CD4-positive, alpha-beta T cell treated with Interleukin-4 for 1 hour (primary cell): ENCODE data around the gene LMCD1.

Experiments
- DNase-seq, 2 donors: peaks; one replicate each; pipeline ENCODE4 v3.0.0-alpha.2; 2020 to 2022

LMCD1 gene

DNA sequence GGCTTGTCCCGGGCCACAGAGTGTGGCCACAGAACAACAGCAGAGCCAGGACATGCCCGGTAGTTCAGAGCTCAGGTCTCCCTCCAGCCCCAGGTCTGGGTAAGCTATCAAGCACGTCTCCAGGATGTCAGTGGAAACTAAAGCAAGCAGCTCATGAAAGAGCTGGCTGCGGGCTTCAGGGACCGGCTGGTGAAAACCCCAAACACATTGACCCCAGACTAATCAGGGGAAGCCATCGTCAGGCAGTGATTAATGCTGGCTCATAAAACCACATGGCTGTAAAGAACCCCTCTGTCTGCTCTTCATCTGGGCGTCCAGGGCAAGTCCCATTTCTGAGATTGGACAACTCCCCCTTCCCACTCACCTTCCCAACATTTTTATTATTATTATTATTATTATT, 37.8 kb downstream of the LMCD1 start:
- no peak for DNase-seq

DNA sequence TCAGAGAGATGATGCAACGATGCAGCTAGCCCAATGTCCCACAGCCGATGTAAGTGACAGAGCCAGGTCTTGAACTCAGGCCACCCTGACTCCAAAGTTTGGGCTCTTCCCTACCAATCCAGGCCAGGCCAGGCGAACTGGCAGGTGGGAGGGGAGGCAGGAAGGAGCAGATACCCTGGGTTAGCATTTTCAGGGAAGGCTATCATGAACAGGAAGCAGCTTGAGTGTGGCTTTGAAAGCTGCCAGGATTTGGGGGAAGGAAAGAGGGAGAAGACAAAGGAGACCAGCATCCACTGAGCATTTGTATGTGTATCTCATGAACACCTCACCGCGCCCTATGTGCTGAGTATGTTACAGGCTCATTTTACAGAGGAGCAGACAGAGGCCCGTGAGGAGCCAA, 38.8 kb downstream of the LMCD1 start:
- DNase-seq, result no peak

DNA sequence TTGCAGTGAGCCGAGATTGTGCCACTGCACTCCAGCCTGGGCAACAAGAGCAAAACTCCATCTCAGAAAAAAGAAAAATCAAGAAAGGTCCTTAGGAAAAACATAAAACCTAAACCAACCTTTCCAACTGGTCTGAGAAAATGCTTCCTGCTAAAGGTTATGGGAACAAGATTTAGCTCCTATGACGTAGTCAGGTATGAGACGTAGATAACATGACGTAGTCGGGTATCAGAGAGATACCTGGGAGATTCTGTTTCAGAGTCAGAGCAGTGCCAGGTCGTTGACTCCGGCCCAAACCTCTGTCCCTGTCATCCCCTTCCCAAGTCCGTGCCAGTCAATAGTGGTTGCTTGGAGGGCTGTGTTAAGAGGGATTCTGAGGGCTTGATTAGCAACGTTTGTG, 39.9 kb downstream of the LMCD1 start:
- no peak for DNase-seq

DNA sequence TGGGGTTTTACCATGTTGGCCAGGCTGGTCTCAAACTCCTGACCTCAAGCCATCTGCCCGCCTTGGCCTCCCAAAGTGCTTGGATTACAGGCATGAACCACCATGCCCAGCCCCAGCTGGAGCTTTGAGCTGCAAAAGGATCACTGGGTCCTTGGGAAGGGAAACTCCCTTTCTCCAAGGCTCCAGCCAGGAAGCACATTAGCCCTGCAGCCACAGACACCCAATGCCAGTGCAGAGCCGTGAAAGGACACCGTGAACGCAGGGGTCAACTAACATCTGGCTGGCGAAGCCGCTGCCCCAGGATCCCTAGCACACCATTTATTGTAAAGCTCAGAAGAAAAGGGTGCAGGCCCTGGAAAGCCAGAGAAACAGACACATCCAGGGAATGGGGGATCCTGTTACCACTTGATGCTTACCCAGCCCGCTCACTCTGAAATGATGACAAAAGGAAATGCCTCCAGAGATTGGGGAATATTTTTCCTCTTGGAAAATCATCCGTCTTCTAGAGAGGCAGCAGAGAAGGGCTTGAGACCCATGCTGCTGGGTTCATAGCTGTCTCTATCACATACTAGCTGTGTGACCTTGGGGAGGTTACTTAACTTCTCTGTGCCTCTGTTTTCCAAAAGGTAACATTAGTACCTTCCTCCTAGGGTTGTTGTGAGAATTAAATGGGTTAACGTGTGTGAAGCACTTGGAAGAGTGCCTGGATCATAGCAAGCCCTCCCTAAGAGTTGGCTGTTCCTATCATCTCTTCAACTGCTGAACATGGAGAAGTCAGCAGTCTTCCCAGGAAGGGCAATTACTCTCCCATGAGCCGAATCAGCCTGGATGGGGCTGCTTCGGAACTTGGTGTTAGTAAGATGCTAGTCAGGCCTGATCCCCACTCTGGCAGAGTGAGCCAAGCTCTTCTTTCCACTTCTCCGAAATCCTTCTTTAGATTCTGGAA, 40.8 kb downstream of the LMCD1 start:
- DNase-seq, result no peak

DNA sequence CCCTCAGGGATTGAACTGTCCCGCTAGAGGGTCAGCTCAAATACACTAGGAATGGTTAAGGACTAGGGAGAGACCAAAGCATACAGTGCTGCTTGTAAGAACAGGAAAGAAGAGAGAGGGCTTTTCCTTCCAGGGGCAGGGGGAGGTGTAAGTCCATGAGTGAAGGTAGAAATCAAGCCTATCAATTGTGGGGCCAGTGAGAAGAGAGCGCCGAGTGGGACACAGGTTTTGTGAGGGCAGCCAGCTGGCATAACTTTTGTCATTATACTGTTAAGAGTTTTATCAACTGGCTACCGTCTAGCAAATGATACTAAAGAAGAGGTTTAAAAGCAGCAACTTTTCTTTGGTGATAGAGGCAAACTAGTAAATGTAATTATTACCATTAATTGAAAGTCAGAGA, 45.0 kb downstream of the LMCD1 start:
- DNase-seq, result no peak

DNA sequence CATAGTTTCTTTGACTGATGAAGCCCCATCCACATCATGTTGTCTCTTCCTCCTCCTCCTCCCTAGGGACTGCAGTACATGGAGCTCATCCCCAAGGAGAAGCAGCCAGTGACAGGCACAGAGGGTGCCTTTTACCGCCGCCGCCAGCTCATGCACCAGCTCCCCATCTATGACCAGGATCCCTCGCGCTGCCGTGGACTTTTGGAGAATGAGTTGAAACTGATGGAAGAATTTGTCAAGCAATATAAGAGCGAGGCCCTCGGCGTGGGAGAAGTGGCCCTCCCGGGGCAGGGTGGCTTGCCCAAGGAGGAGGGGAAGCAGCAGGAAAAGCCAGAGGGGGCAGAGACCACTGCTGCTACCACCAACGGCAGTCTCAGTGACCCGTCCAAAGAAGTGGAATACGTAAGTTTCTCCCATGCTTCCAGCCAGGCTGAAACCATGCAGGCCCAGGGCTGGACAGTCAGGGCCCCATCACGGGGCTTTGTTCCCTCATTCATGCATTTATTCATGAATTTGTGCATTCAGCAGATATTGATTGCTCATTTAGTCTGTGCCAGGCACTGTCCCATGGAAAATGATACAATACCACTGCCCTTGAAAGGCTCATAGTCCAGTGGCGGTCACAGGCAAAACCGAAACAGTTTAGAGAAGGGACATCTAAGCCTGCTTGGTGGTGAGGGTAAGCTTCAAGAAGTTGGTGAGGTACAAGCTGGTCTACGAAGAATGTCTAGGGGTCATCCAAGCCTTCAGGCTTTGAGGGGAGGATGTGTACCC, 47.1 kb downstream of the LMCD1 start:
- no peak for DNase-seq

DNA sequence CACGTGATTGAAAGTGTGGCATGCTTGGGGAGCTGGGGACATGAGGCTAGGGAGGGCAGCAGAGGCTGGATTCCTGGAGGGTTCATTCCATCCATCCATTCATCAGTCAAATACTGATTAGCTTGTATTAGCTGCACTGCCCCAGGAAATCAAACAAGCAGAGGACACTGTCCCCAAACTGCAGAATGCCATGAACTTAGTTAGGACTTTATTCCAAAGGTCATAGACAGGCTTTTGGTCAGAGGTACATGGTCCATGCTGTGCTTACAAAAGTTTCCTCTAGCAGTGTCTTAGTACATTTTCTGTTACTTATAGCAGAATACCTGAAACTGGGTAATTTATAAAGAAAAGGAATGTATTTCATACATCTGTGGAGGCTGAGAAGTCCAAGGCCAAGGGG, 47.7 kb downstream of the LMCD1 start:
- no peak for DNase-seq

DNA sequence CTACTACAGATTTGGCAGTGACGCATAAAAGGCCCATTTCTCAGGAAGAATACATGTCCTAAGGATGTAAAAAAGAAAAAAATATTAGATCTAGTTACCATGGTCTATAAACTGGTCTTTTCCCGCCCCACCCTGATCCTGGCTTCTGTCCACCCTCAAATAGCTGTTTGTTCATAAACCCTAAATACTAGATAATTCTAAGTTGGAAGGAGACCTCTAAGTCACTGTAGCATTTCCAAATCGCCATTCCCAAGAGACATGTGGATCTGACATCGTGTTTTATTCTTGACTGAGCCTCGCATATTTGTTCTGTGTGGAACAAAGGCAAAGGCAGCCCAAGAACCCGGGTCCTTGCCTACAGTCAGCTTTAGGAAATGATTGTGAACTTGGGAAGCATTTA, 49.0 kb downstream of the LMCD1 start:
- no peak for DNase-seq

DNA sequence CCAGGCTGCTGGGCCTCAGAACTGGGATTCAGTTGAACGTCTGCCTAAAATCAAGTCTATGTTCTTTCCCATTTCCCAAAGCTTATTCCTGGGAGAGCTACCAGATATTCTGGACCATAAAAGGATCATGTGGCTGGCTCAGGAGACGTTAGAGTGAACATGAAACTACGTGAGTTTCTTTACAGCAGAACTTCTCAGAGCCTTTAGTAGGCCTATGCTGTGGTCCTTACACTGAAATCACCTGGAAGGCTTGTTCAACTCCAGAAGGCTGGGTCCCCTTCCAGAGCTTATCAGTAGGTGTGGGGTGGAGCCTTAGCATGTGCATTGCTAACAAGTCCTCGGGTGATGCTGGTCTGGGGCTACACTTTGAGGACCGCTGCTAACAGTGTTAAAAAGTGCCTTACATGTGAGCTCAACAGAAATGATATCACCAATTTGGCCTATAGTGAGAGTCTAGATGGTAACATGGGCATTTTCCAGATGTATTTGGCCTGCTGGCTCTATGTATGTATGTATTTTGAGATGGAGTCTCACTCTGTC, 50.7 kb downstream of the LMCD1 start:
- DNase-seq, result no peak

DNA sequence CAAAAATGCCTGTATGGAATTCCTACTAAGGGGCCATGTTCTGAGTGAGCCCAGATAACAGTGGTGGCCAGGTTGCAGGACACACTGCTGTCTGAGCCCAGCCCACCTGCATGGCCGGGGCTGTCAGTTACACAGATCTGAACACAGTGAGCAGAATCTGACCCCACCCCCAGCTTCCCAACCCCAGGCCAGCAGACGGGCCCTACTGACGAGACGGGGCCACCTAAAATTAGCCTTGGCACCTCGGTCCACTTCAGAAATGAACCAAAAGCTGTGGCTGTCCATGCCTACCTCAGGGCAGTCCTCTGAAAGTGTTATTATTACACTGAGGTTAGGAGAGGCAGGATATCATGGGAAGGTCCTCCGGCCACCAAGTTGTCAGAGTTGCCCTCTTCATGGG, 51.8 kb downstream of the LMCD1 start:
- no peak for DNase-seq

DNA sequence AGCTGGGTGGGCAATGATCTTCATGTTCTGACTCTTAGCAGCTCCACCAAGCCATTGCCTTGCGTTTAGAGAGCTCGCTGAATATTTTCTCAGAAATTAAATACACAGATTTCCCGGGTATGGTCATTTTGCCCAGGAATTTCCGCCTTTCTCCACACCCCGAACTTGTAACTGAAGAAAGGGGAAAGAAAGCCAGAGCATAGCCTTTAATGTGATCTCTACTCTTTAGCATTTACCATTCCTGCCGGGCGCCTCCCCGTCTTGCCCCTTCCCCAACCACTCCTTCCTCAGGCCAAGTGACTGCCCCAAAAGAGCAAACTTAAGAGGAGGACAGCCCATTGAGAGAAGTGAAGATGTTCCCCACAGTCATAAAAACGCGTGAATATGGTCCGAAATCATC, 53.1 kb downstream of the LMCD1 start:
- no peak for DNase-seq

DNA sequence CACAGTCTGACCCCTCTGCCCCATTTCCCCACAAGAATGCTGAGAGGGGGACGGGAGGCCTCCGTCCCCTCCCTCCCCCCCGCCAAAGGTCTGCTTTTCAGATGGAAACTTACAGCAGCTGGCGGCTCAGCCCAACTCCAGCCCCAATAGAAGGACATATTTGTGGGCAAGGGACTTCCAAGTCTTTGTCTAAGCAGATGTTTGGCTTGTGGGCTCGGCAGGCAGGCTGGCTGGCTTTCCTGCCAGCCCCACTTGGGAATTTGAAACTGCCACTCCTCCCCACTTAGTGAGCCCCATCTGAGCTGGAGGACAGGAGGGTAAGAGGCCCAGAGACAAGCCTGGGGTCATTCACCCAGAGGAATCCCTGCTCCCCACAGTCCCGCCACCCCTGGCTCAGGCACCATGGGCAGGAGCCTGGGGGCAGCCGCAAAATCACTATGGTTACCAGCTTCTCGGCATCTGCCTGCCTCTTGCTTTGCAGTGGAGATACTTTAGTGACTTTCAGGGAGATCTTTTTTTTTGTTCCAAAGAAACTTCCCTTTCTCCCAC, 53.6 kb downstream of the LMCD1 start:
- no peak for DNase-seq

DNA sequence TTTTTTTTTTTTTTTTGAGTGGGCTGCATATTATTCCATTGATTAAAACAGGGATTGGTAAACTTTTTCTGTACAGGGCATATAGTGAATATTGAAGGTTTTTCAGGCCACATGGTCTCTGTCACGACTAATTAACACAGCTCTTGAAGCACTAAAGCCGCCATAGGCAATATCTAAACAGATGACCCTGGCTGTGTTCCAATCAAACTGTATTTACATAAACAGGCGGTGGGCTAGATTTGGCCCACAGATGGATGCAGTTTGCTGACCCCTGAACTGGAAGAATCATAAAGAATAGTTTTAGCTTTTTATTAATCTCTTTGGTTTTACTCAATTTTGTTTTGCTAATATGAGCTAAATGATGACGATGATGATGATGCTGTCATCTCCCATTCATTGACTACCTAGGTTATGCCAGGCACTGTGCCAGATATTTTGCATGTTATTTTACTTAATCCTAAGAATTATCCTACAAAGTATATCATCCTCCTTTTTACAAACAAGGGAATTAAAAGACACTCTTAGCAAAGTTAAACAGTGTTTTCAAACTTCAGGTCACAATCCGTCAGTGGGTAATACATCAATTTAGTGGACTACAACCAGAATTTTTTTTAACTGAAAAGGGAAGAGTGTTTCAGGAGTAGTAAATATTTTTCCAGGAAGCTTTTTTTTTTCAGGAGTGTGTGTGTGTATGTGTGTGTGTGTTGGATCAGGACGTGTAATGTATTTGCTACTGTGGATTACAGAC, 54.3 kb downstream of the LMCD1 start:
- DNase-seq, result no peak

DNA sequence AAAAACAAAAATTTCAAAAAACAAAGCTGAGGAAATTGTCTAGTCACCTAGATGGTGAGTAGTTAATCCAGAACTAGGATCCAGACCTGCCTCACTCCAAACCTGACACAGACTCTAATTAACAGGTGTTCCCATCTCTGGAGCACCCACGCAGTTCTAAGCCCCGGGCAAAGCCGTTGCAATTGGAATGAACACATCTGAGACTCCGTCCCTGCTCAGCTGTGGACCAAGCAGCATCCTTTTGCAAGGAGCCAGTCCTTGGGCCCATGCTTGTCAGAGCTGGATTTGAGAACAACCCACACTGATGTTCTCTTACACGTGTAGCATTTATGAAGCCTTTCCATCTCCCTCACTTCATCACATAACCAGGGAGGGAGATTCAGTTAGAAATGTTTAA, 54.8 kb downstream of the LMCD1 start:
- no peak for DNase-seq

DNA sequence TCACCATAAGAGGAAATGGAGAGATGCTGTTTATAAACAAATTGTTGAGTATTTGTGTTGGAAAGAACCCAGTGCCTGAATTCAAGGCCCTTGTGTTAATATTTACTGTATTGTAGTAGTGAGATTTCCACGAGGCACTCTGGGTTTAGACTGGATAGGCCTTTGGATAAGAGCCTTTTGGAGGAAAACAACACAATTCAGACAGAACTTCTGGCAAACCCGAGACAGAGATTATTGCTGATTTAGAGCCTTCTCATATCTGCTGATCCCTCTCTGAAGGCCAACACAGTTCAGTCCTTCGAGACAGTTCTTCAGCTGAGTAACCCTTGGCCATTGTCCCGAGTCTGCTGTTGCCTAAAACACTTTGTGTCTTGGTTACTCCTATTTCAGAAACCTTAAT, 55.7 kb downstream of the LMCD1 start:
- DNase-seq, result no peak

DNA sequence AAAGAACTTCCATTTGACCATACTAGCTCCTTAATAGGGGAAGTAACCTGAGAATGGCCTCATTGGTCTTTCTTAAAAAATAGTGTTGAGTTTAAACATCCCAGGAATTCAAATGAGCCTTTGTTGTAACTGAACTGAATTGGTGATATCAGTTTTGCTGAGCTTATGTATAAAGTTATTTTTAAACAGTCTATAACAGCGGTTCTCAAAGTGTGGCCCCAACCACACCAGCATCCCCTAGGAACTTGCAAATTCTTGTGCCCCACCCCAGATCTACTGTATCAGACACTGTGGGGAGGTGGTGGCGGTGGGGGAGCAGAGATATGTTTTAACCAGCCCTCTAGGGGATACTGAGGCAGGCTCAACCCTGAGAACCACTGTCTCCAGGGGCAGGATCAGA, 57.0 kb downstream of the LMCD1 start:
- DNase-seq, result no peak

DNA sequence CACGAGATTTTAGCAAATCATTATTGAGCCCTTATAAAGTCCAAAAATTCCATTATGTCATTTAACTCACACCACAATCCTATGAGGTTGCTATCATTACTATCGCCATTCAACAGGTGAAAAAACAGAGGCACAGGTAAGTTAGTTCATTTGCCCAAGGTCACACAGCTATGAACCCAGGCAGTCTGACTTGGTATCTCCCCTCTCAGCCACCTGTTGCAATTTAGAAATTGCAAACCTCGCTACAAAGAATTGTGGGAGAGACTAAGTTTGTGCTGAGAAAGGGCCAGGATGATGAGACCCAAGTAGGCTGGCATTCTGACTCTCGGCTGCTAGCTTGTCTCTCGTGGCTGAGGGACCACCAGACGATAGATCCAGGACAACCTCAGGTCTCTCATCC, 57.7 kb downstream of the LMCD1 start:
- no peak for DNase-seq

DNA sequence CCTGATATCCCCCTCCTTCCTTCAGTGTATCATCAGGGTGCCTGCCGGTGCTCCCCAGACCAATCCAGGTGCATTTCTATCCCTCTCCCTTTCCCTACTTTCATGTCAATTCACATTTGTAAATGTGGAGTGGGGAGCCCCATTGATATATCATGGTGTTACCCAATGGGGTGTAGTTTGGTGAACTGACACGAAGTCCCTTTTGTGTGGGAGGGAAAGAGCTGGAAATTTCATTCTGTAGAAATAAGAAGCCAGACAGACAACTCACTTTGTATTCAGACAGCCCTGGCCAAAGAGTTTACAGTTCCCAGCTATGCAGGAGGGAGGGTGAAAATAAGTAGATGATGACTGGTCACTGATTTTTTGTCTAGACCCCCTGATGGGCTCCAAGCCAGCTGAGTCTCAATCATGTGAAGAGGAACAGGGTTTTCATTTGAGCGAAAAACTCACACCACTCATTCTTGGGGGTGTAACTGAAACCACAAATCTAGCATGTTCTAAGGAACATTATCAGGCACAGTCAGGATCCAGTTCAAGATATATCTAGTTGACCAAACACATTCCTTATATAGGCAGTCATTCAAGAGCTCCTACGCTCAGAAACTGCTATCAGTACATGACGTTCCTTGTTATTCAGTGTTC, 58.9 kb downstream of the LMCD1 start:
- DNase-seq, result no peak

DNA sequence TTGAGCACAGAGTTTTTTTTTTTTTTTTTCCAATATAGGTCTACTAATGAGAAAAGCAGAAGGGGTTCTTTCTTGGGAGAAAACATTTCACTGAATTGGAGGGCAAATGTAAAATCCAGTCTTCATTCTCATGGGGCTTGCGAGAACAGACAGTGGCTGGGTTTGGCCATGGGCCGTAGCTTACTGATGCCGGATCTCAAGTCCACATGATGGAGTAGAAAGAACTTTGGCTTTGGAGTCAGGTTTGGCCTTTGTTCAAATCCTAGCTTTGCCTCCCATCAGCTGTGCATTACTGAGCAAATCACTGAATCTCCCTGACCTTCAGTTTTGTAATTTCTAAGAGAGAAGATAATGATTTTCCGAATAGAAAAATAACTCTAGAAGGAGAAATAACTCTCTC, 59.7 kb downstream of the LMCD1 start:
- DNase-seq, result no peak

DNA sequence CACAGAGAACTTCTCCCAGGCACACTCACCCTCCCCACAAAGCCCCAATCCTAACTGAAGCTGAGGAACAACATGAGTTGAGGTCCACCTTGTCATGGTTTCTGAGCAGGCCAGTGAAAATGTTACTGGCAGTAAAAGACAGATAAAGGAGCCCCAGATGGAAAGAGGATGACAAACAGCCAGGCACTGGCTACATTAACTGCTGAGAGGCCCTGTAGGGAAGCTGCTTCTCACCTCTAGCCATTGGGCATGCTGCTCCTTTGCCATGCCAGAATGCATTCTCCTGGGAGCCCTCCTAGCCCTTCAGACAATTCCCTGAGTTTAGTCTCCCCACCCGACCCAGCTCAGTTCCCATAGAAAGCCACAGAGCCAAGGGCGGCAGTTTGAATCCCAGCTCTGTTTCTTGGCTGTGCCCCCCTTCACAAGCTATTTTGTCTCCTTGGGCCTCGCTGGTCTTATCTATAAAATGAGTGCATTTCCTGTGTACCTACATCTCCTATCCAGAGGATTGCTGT, 60.5 kb downstream of the LMCD1 start:
- no peak for DNase-seq

DNA sequence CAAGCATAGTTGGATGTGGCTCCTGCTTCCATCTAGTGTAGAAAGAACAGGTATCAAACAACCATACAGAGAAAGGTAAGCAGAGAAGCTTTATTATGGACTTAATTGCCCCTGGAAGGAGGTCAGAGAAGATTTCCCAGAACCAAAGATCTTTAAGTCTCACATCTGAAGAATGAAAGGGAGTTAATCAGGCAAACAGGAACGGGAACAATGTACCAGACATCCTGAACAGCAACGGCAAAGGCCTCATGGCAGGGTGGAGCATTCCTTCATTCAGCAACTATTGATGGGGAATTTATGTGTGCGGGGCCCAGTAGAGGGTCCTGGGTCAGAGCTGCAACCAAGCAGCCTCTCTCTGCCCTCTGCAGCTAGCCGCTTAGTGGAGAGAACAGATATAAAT, 61.5 kb downstream of the LMCD1 start:
- DNase-seq, result no peak

DNA sequence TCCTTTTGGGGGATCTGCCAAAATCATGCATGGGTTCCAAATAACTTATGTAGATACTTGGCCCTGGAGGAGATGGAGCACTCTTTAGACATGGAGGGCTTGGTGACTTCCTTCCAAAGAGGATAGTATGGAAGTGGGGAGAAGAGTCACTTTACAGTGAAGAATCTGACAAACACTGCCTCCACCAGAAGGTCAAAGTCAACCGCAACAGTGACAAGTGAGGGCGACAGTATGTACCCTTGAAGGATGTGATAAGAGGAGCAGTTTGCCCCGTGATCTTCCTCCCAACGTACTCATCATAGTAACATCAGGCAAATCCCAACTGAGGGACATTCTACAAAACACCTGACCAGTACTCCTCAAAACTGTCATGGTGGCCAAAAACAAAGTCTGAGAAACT, 62.0 kb downstream of the LMCD1 start:
- DNase-seq, result no peak
